ENCODE measurements around the gene CDKAL1.
"Not testable (repeated sequence)": the region's sequence is repeated elsewhere in the genome, so short reads cannot be mapped to it uniquely, and the experiment has no call there.

Gene CDKAL1

GRCh38 chr6:20554817-20555216, 20.6 kb downstream of the CDKAL1 start:
- no peak for DNase-seq

GRCh38 chr6:20559924-20560551, 25.8 kb downstream of the CDKAL1 start:
- peak; percentile 6 for DNase-seq

GRCh38 chr6:20563377-20563776, 29.1 kb downstream of the CDKAL1 start:
- DNase-seq: no peak

- DNase-seq: peak; percentile 30
Observed at GRCh38 chr6:20564269-20564668, 30.0 kb downstream of the CDKAL1 start.

- no peak for DNase-seq
Observed at GRCh38 chr6:20564777-20565176, 30.5 kb downstream of the CDKAL1 start.

- DNase-seq: no peak
Observed at GRCh38 chr6:20565342-20565741, 31.1 kb downstream of the CDKAL1 start.

- no peak for DNase-seq
Observed at GRCh38 chr6:20566109-20566508, 31.9 kb downstream of the CDKAL1 start.

GRCh38 chr6:20569000-20569610, 34.8 kb downstream of the CDKAL1 start:
- no peak for DNase-seq

GRCh38 chr6:20571261-20571660, 37.0 kb downstream of the CDKAL1 start:
- DNase-seq: no peak

- DNase-seq: no peak
Observed at GRCh38 chr6:20572288-20572687, 38.0 kb downstream of the CDKAL1 start.

- peak; percentile 20 for DNase-seq
Observed at GRCh38 chr6:20572940-20573339, 38.7 kb downstream of the CDKAL1 start.

GRCh38 chr6:20574355-20574754, 40.1 kb downstream of the CDKAL1 start:
- no peak for DNase-seq

GRCh38 chr6:20575125-20575524, 40.9 kb downstream of the CDKAL1 start:
- no peak for DNase-seq

GRCh38 chr6:20575704-20576451, 41.6 kb downstream of the CDKAL1 start:
- no peak for DNase-seq

- no peak for DNase-seq
Observed at GRCh38 chr6:20577173-20577688, 43.0 kb downstream of the CDKAL1 start.

- DNase-seq: no peak
Observed at GRCh38 chr6:20581070-20581469, 46.8 kb downstream of the CDKAL1 start.

- no peak for DNase-seq
Observed at GRCh38 chr6:20582586-20583443, 48.6 kb downstream of the CDKAL1 start.

- no peak for DNase-seq
Observed at GRCh38 chr6:20583444-20583800, 49.2 kb downstream of the CDKAL1 start.

GRCh38 chr6:20584100-20584731, 50.0 kb downstream of the CDKAL1 start:
- no peak for DNase-seq

- no peak for DNase-seq
Observed at GRCh38 chr6:20589266-20589665, 55.0 kb downstream of the CDKAL1 start.

GRCh38 chr6:20590476-20590875, 56.2 kb downstream of the CDKAL1 start:
- not testable (repeated sequence) for DNase-seq

- DNase-seq: not testable (repeated sequence)
Observed at GRCh38 chr6:20594299-20594853, 60.1 kb downstream of the CDKAL1 start.

Measured in fibroblast of skin of back (primary cell).